GM12878 (cell line): ENCODE data around the gene NOS3. TPM values are rescaled to one million over a fixed set of nuclear protein-coding genes. Genes with fewer than 3 reads are reported as not detected.

Source experiments
- ATAC-seq: fragments of 200-7000 bp; cut with Tn5 transposase; 3 replicates; pipeline ENCODE4 v1.9.1; 2020; ENCODE audit warnings: mild to moderate bottlenecking, moderate library complexity
- BruUV-seq: library from RNA; stranded (reverse); fragments of 400-500 nt; replicated peaks from 2 replicates; lab custom pipeline; 2021; lab: Mats Ljungman, UMichigan
- CTCF ChIA-PET: fragments of 300-600 bp; sonication (Branson Sonifier 250); formaldehyde crosslinking; extraction: SDS; loops from one replicate; lab custom pipeline; 2021; ENCODE audit warnings: inconsistent platforms; lab: Yijun Ruan, JAX
- POLR2A ChIA-PET: fragments of 350-600 bp; formaldehyde crosslinking; extraction: SDS; loops from one replicate; lab custom pipeline; 2021; ENCODE audit warnings: inconsistent platforms; lab: Charles Lee
- RAD21 ChIA-PET: fragments of 300-600 bp; sonication (Branson Sonifier 250); formaldehyde crosslinking; loops from one replicate; lab custom pipeline; 2023; ENCODE audit warnings: antibody characterized with exemption; ENCODE audit not compliant: unreplicated experiment; lab: Charles Lee
- SMC1A ChIA-PET: fragments of 300-600 bp; sonication (Branson Sonifier 250); formaldehyde crosslinking; loops from one replicate; lab custom pipeline; 2023; ENCODE audit not compliant: unreplicated experiment, uncharacterized antibody; lab: Charles Lee
- DNase-seq: peaks from one replicate; pipeline ENCODE4 v3.0.0-alpha.2; 2011; ENCODE audit warnings: low read depth, low spot score
- FAIRE-seq: peaks from 3 replicates; lab custom pipeline; 2011; peaks lifted over from hg19 to GRCh38; lab: Jason Lieb, UNC
- H2AFZ ChIP-seq: 2 replicates; pipeline ENCODE4 v1.6.0; 2011; ENCODE audit warnings: low read depth, low read length, control low read depth; ENCODE audit not compliant: control insufficient read depth
- H3K27ac ChIP-seq: 2 replicates; pipeline ENCODE4 v1.5.1; 2011; ENCODE audit warnings: control low read depth; ENCODE audit not compliant: control insufficient read depth, insufficient read depth
- H3K27me3 ChIP-seq, 2 experiments: replicated peaks in 1 of 2; 2 replicates each; pipeline versions ENCODE4 v1.6.0 to v1.6.1; 2011; ENCODE audit warnings: low read length in 1 of 2; ENCODE audit not compliant: control insufficient read depth in 2 of 2, insufficient read depth in 2 of 2
- H3K36me3 ChIP-seq, 2 experiments: 2 replicates each; pipeline ENCODE4 v1.5.1; 2011; ENCODE audit warnings: low read length in 1 of 2; ENCODE audit not compliant: control insufficient read depth in 2 of 2, insufficient read depth in 2 of 2
- H3K4me1 ChIP-seq: 2 replicates; pipeline ENCODE4 v1.6.1; 2011; ENCODE audit warnings: mild to moderate bottlenecking, low read length, moderate library complexity, mixed read lengths; ENCODE audit not compliant: control insufficient read depth, insufficient read depth
- H3K4me2 ChIP-seq: 2 replicates; pipeline ENCODE4 v1.6.0; 2011; ENCODE audit warnings: control low read depth; ENCODE audit not compliant: control insufficient read depth, insufficient read depth
- H3K4me3 ChIP-seq: fragments of 200-600 bp; sonication (generic); 2 replicates; pipeline ENCODE4 v1.5.1; 2016
- H3K79me2 ChIP-seq: 2 replicates; pipeline ENCODE4 v1.6.0; 2011; ENCODE audit warnings: low read length; ENCODE audit not compliant: control insufficient read depth, insufficient read depth
- H3K9ac ChIP-seq: 2 replicates; pipeline ENCODE4 v1.8.0; 2011; ENCODE audit warnings: low read length, control low read depth, mixed read lengths; ENCODE audit not compliant: control insufficient read depth, insufficient read depth
- H3K9me3 ChIP-seq: replicated peaks from 3 replicates; pipeline ENCODE4 v1.5.1; 2011; ENCODE audit warnings: mild to moderate bottlenecking, low read length; ENCODE audit not compliant: control insufficient read depth, insufficient read depth
- H4K20me1 ChIP-seq: 2 replicates; pipeline ENCODE4 v1.6.0; 2011; ENCODE audit not compliant: control insufficient read depth, insufficient read depth
- JUND ChIP-seq: IDR thresholded peaks from 2 replicates; pipeline ENCODE4 v1.6.1; 2012; ENCODE audit warnings: low read depth, mild to moderate bottlenecking, low read length, improper control_type of control experiment, moderate library complexity
- KAT2A ChIP-seq: conservative IDR thresholded peaks from 2 replicates; pipeline ENCODE4 v1.6.1; 2011; ENCODE audit warnings: low read depth, low read length; ENCODE audit not compliant: control insufficient read depth
- KDM1A ChIP-seq: fragments of 200-600 bp; sonication (generic); IDR thresholded peaks from 2 replicates; pipeline ENCODE4 v1.6.1; 2016; ENCODE audit warnings: borderline replicate concordance
- MYC ChIP-seq: IDR thresholded peaks from 2 replicates; pipeline ENCODE4 v1.6.1; 2011; ENCODE audit warnings: mild to moderate bottlenecking, low read length, moderate library complexity, inconsistent platforms; ENCODE audit not compliant: insufficient read depth, insufficient replicate concordance, insufficient read length, severe bottlenecking
- RELA ChIP-seq: fragments of 450-650 bp; IDR thresholded peaks from 2 replicates; pipeline ENCODE4 v1.8.0; 2014; ENCODE audit warnings: borderline replicate concordance; ENCODE audit not compliant: partially characterized antibody
- TCF7 ChIP-seq: IDR thresholded peaks from 2 replicates; pipeline ENCODE4 v1.6.1; 2014; ENCODE audit warnings: antibody characterized with exemption, borderline replicate concordance
- WGBS: methylation state at CpG from one replicate; pipeline ENCODE4 v1.1.6; 2016; ENCODE audit warnings: low lambda C conversion rate; ENCODE audit not compliant: insufficient replicate concordance, insufficient coverage; ENCODE audit errors: missing lambda C conversion rate; 5-methylcytosine and 5-hydroxymethylcytosine counted together
- in situ Hi-C: fragments of 300-500 bp; cut with MboI; formaldehyde crosslinking; loops from 9 replicates; pipeline ENCODE4 v1.14.3; 2018; ENCODE audit warnings: mixed read lengths
- intact Hi-C: fragments of 100-400 bp; cut with micrococcal nuclease; formaldehyde crosslinking; loops from one replicate; pipeline ENCODE4 v1.14.2; 2022; ENCODE audit not compliant: unreplicated experiment
- polyA plus RNA-seq, 11 experiments: library from polyadenylated mRNA; depleted of rRNA in 4 of 11; unstranded in 6 of 11; stranded (reverse) in 5 of 11; fragments of >200 nt; fragmentation: Nextera tagmentation in 4 of 11; fragmentation: Illumina TruSeq in 1 of 11; extraction: Ambion mirVana in 4 of 11; extraction: Trizol in 1 of 11; gene quantifications; 1 replicate in 1 of 11; 2 replicates in 10 of 11; pipeline versions ENCODE4 v1.2.1 to v1.2.3, GENCODE V29; 2011 to 2016; ENCODE audit warnings: inconsistent platforms in 2 of 11, missing spikeins in 2 of 11, low read depth in 1 of 11
- total RNA-seq, 4 experiments: library from RNA; depleted of rRNA in 3 of 4; stranded (reverse); fragments of >200 nt in 3 of 4; fragmentation: Illumina TruSeq in 1 of 4; extraction: Trizol in 1 of 4; gene quantifications; 2 replicates each; pipeline versions ENCODE4 v1.2.1 to v1.2.3, GENCODE V29; 2013 to 2021
- TF ChIP-seq, protein P1 (sequence below): fragments of 450-650 bp; IDR thresholded peaks from 2 replicates; pipeline ENCODE4 v1.6.1; 2014; ENCODE audit warnings: mild to moderate bottlenecking
- TF ChIP-seq, protein P2 (sequence below): IDR thresholded peaks from 2 replicates; pipeline ENCODE4 v1.6.1; 2011; ENCODE audit warnings: borderline replicate concordance, low read depth, mild to moderate bottlenecking, moderate library complexity, mixed read lengths, low read length; ENCODE audit not compliant: insufficient read depth; ENCODE audit errors: extremely low read length
- TF ChIP-seq, protein P3 (sequence below): fragments of 450-650 bp; IDR thresholded peaks from 2 replicates; pipeline ENCODE4 v1.6.1; 2017; ENCODE audit warnings: mild to moderate bottlenecking

Gene NOS3
- total and polyA plus RNA-seq, 10 of the 15 experiments (the other 5 are each of a cell fraction or from before 2014, with no cell fraction given), result 0.06 to 0.92 (median 0.30) TPM; not detected in 3

DNA sequence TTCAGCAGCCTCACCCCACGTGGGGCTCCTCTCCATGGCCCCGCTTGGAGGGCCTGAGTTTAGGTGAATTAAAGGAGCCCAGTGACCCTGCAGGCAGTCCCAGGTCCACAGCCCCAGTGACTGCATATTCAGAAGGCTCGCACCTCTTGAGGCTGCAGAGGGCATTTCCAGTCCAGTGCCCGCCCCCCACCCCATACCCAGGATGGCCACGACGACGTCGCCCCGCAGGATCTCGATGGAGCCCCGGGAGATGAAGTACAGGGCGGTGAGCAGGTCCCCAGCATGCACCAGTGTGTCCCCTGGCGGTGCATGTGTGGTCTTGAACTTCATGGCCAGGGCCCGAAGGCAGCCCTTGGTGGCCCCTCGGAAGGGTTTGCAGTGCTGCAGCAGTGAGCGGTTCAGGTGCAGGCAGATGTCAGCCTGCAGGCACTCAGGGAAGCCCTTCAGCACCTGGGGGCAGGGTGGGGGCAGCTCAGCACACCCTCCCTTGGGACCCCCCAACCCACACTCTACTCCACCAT is 40.8 kb upstream of the NOS3 start (continued):
- TF ChIP-seq, protein P1, sequence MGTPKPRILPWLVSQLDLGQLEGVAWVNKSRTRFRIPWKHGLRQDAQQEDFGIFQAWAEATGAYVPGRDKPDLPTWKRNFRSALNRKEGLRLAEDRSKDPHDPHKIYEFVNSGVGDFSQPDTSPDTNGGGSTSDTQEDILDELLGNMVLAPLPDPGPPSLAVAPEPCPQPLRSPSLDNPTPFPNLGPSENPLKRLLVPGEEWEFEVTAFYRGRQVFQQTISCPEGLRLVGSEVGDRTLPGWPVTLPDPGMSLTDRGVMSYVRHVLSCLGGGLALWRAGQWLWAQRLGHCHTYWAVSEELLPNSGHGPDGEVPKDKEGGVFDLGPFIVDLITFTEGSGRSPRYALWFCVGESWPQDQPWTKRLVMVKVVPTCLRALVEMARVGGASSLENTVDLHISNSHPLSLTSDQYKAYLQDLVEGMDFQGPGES, result no peak
- TF ChIP-seq RELA (no peak), MYC (no peak), KDM1A (no peak)

DNA sequence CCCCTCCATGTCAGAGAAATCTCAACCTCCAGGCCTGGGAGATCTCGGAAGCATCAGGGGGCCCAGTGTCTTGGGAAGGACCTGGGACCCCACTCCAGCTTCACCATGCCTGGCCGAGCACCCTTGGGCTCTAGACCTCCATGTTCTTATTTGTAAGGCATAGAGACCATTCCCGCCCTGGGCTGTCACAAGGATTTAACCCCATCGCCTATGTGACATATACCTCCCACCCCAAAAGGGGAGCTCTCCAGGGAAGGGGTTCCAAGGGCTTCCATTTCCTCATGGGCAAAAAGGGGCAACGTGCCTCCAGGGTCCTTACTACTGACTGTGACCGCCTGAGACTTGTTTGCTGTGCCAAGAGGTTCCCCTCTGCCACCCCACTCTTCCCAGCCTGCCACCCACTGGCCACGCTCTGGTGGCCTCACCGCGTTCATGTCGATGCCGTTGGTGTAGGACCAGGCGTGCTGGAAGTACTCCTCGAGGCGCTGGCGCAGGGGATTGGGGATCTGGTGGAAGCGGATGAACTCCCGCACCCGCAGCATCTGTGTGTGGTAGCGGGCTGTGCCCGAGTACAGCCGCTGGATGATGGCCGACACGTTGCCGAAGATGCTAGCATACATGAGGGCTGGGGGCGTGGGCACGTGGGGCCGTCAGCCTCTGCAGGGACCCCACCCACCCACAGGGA is 40.2 kb upstream of the NOS3 start:
- no peaks in the 10 kb centered on the region for H4K20me1 ChIP-seq
- in situ Hi-C loops, result no loop called here
- POLR2A ChIA-PET, result no interaction called here
- H3K36me3 ChIP-seq, result no peaks in the 10 kb centered on the region
- H3K27me3 ChIP-seq, result peaks cover 0 to under 1% of the 10 kb centered on the region in 2 experiments; a peak in 2 of 4 replicates
- H3K9ac ChIP-seq, result no peak overlapping the region
- H3K4me3 ChIP-seq, result no peak overlapping the region
- BruUV-seq, result no TSS peak
- H3K4me2 ChIP-seq, result no peak overlapping the region
- intact Hi-C loops, result no loop called here
- FAIRE-seq, result no peak
- H3K27ac ChIP-seq, result no peak overlapping the region
- CTCF ChIA-PET, result no interaction called here
- no peak overlapping the region for H2AFZ ChIP-seq
- no peaks in the 10 kb centered on the region for H3K79me2 ChIP-seq
- RAD21 ChIA-PET, result no interaction called here
- no peaks in the 10 kb centered on the region for H3K4me1 ChIP-seq
- ATAC-seq, result no peak
- SMC1A ChIA-PET, result no interaction called here
- 58% methylated on average over 27 of the region's 27 CpGs for WGBS
- TF ChIP-seq JUND, result no peak
- no peak for TF ChIP-seq TCF7
- TF ChIP-seq, protein P2, sequence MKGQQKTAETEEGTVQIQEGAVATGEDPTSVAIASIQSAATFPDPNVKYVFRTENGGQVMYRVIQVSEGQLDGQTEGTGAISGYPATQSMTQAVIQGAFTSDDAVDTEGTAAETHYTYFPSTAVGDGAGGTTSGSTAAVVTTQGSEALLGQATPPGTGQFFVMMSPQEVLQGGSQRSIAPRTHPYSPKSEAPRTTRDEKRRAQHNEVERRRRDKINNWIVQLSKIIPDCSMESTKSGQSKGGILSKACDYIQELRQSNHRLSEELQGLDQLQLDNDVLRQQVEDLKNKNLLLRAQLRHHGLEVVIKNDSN, result no peak
- no peak for TF ChIP-seq KAT2A
- TF ChIP-seq, protein P3, sequence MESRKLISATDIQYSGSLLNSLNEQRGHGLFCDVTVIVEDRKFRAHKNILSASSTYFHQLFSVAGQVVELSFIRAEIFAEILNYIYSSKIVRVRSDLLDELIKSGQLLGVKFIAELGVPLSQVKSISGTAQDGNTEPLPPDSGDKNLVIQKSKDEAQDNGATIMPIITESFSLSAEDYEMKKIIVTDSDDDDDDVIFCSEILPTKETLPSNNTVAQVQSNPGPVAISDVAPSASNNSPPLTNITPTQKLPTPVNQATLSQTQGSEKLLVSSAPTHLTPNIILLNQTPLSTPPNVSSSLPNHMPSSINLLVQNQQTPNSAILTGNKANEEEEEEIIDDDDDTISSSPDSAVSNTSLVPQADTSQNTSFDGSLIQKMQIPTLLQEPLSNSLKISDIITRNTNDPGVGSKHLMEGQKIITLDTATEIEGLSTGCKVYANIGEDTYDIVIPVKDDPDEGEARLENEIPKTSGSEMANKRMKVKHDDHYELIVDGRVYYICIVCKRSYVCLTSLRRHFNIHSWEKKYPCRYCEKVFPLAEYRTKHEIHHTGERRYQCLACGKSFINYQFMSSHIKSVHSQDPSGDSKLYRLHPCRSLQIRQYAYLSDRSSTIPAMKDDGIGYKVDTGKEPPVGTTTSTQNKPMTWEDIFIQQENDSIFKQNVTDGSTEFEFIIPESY, result no peak
- no peaks in the 10 kb centered on the region for H3K9me3 ChIP-seq
- DNase-seq, result no peak
